CD14-positive monocyte (primary cell): ENCODE data around the gene WDR13. TPM values are rescaled to one million over a fixed set of nuclear protein-coding genes. Genes with fewer than 3 reads are reported as not detected.

Experiments
- DNase-seq, 3 donors: peaks; one replicate each; pipeline ENCODE4 v3.0.0-alpha.2; 2011 to 2022
- H2AFZ ChIP-seq: 2 replicates; pipeline ENCODE4 v1.6.0; 2012; ENCODE audit warnings: mild to moderate bottlenecking, low read depth, low read length, inconsistent platforms; ENCODE audit not compliant: insufficient read depth, poor library complexity, severe bottlenecking
- H3K27ac ChIP-seq, 2 donors: 1 replicate in 1 of 2; 2 replicates in 1 of 2; pipeline ENCODE4 v1.5.1; 2012 to 2013; ENCODE audit warnings: low read length in 2 of 2, control low read depth in 1 of 2, inconsistent platforms in 1 of 2, low read depth in 1 of 2, mild to moderate bottlenecking in 1 of 2
- H3K27me3 ChIP-seq, 2 donors: one replicate each; pipeline versions ENCODE4 v1.6.0 to v1.6.1; 2011 to 2013; ENCODE audit warnings: low read length in 2 of 2; ENCODE audit not compliant: control insufficient read depth in 2 of 2, insufficient read depth in 2 of 2
- H3K36me3 ChIP-seq, 2 donors: replicated peaks in 1 of 2; 1 replicate in 1 of 2; 2 replicates in 1 of 2; pipeline versions ENCODE4 v1.5.1 to v1.6.1; 2012 to 2013; ENCODE audit warnings: low read length in 2 of 2, control low read depth in 1 of 2, inconsistent platforms in 1 of 2, mild to moderate bottlenecking in 1 of 2; ENCODE audit not compliant: insufficient read depth in 2 of 2, control insufficient read depth in 1 of 2
- H3K4me1 ChIP-seq, 2 donors: 1 replicate in 1 of 2; 2 replicates in 1 of 2; pipeline versions ENCODE4 v1.5.1 to v1.6.1; 2012 to 2013; ENCODE audit warnings: low read length in 2 of 2, control low read depth in 1 of 2, inconsistent platforms in 1 of 2, mild to moderate bottlenecking in 1 of 2, moderate library complexity in 1 of 2; ENCODE audit not compliant: insufficient read depth in 2 of 2, control insufficient read depth in 1 of 2
- H3K4me2 ChIP-seq: replicated peaks from 2 replicates; pipeline ENCODE3; 2012; ENCODE audit warnings: low read length, moderate library complexity, mild to moderate bottlenecking; ENCODE audit not compliant: poor library complexity, severe bottlenecking; ENCODE audit errors: extremely low read depth
- H3K4me3 ChIP-seq, 3 experiments: fragments of 200-600 bp in 1 of 3; sonication (generic) in 1 of 3; replicated peaks in 1 of 3; 1 replicate in 2 of 3; 2 replicates in 1 of 3; pipeline ENCODE4 v1.5.1; 2011 to 2013; ENCODE audit warnings: low read length in 3 of 3, mild to moderate bottlenecking in 3 of 3, control low read depth in 2 of 3, low read depth in 2 of 3, inconsistent platforms in 1 of 3, moderate library complexity in 1 of 3
- H3K79me2 ChIP-seq: 2 replicates; pipeline ENCODE4 v1.6.0; 2012; ENCODE audit warnings: mild to moderate bottlenecking, control low read depth, inconsistent platforms, low read length, moderate library complexity; ENCODE audit not compliant: insufficient read depth
- H3K9ac ChIP-seq: 2 replicates; pipeline ENCODE4 v1.6.0; 2017; ENCODE audit warnings: low read length, mild to moderate bottlenecking; ENCODE audit not compliant: insufficient read depth, poor library complexity, severe bottlenecking
- H3K9me3 ChIP-seq, 2 donors: replicated peaks in 1 of 2; 1 replicate in 1 of 2; 2 replicates in 1 of 2; pipeline versions ENCODE4 v1.5.1 to v1.6.1; 2012 to 2013; ENCODE audit warnings: low read length in 2 of 2, control low read depth in 1 of 2; ENCODE audit not compliant: control insufficient read depth in 1 of 2, insufficient read depth in 1 of 2
- H4K20me1 ChIP-seq: 2 replicates; pipeline ENCODE4 v1.6.0; 2012; ENCODE audit warnings: mild to moderate bottlenecking, low read length, control low read depth, moderate library complexity; ENCODE audit not compliant: insufficient read depth
- H3K27ac Mint-ChIP-seq, 7 donors: one replicate each; pipeline ENCODE4 v1.8.0; 2020; ENCODE audit warnings: mild to moderate bottlenecking in 7 of 7, mixed read lengths in 7 of 7, moderate library complexity in 6 of 7, inconsistent platforms in 2 of 7
- H3K27me3 Mint-ChIP-seq, 3 donors: one replicate each; pipeline ENCODE4 v1.8.0; 2021 to 2022; ENCODE audit warnings: low read depth in 3 of 3, mild to moderate bottlenecking in 3 of 3, mixed read lengths in 3 of 3, moderate library complexity in 3 of 3, inconsistent platforms in 1 of 3
- H3K36me3 Mint-ChIP-seq, 2 donors: one replicate each; pipeline ENCODE4 v1.8.0; 2020; ENCODE audit warnings: mixed read lengths in 2 of 2, inconsistent platforms in 1 of 2, mild to moderate bottlenecking in 1 of 2
- H3K4me1 Mint-ChIP-seq: one replicate; pipeline ENCODE4 v1.8.0; 2020; ENCODE audit warnings: mild to moderate bottlenecking, mixed read lengths
- H3K4me3 Mint-ChIP-seq, 2 donors: one replicate each; pipeline ENCODE4 v1.8.0; 2020; ENCODE audit warnings: mild to moderate bottlenecking in 2 of 2, mixed read lengths in 2 of 2, moderate library complexity in 1 of 2
- H3K9me3 Mint-ChIP-seq, 7 donors: one replicate each; pipeline ENCODE4 v1.8.0; 2020 to 2022; ENCODE audit warnings: mixed read lengths in 7 of 7, mild to moderate bottlenecking in 6 of 7, moderate library complexity in 6 of 7, inconsistent platforms in 2 of 7
- CTCF ChIP-seq: fragments of 200-600 bp; IDR thresholded peaks from one replicate; pipeline ENCODE4 v1.8.0; 2022; ENCODE audit warnings: antibody characterized with exemption, mild to moderate bottlenecking
- WGBS: methylation state at CpG from one replicate; pipeline ENCODE4 v1.1.5; 2013; ENCODE audit warnings: missing lambda C conversion rate; ENCODE audit not compliant: insufficient coverage; 5-methylcytosine and 5-hydroxymethylcytosine counted together
- intact Hi-C, 2 donors: fragments of 100-400 bp; cut with micrococcal nuclease; formaldehyde crosslinking; loops; one replicate each; pipeline versions ENCODE4 v1.15.0 to v1.15.1; 2023
- polyA plus RNA-seq, 3 donors: library from polyadenylated mRNA; depleted of rRNA in 1 of 3; unstranded in 2 of 3; stranded (reverse) in 1 of 3; fragments of 300-500 nt in 2 of 3; fragments of >200 nt in 1 of 3; fragmentation: Illumina TruSeq in 2 of 3; gene quantifications; 1 replicate in 2 of 3; 2 replicates in 1 of 3; pipeline ENCODE4 v1.2.3, GENCODE V29; 2012 to 2021

Gene WDR13
- polyA plus RNA-seq, 3 donors: 68.6 to 171 (median 93.3) TPM

- Histone ChIP-seq H4K20me1 (no peaks in the 10 kb centered on the region), H3K27ac (no peak overlapping the region), H3K79me2 (no peaks in the 10 kb centered on the region), H3K27me3 (no peaks in the 10 kb centered on the region), H3K4me2 (no peak overlapping the region), H3K4me1 (no peaks in the 10 kb centered on the region), H2AFZ (no peak overlapping the region), H3K36me3 (peaks cover 38 to 53% of the 10 kb centered on the region in 2 donors), H3K4me3 (no peak overlapping the region), H3K9ac (no peak overlapping the region), H3K9me3 (no peaks in the 10 kb centered on the region)
- 95% methylated on average over 4 of the region's 16 CpGs for WGBS
- Mint-ChIP-seq H3K27ac (no peak overlapping the region), H3K27me3 (peaks cover 0 to 8% (median 0%) of the 10 kb centered on the region in 3 donors), H3K9me3 (peaks cover 0 to 2% (median 0%) of the 10 kb centered on the region in 7 donors), H3K4me3 (no peak overlapping the region), H3K36me3 (peaks cover 42 to 54% of the 10 kb centered on the region in 2 donors), H3K4me1 (no peaks in the 10 kb centered on the region)
- DNase-seq: no peak
- TF ChIP-seq CTCF: no peak
- intact Hi-C loops: no loop called here
Measured at GRCh38 chrX:48604701-48605100, 7.4 kb downstream of the WDR13 start.

DNA sequence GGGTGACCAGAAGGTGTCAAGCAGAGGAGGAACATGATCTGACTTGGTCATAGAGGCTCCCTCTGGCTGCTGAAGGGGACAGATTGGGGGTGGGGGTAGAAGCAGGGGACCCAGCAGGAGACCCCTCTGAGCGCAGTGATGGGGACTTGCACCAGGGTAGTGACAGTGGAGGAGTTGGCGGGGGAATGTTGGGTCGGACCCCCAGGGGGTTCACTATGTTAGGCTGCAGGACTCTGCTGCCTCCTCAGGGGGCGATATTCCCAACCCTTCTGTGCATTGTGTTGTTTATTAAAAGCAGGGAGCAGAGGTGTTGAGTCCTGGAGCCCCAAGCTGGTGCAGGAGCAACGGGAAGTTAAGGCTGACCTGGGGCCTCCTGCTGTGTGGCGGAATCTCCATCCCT, 8.8 kb downstream of the WDR13 start:
- no peak overlapping the region for H3K4me3 Mint-ChIP-seq
- Histone ChIP-seq H3K9ac (no peak overlapping the region), H3K79me2 (no peaks in the 10 kb centered on the region), H3K27ac (no peak overlapping the region), H3K4me2 (no peak overlapping the region), H2AFZ (no peak overlapping the region), H3K9me3 (no peaks in the 10 kb centered on the region), H3K4me1 (no peaks in the 10 kb centered on the region), H4K20me1 (no peaks in the 10 kb centered on the region), H3K27me3 (no peaks in the 10 kb centered on the region), H3K36me3 (peaks cover 28 to 41% of the 10 kb centered on the region in 2 donors), H3K4me3 (no peak overlapping the region)
- H3K4me1 Mint-ChIP-seq: no peaks in the 10 kb centered on the region
- peaks cover 36 to 44% of the 10 kb centered on the region in 2 donors for H3K36me3 Mint-ChIP-seq
- peaks cover 0 to 8% (median 0%) of the 10 kb centered on the region in 3 donors for H3K27me3 Mint-ChIP-seq
- no peak for TF ChIP-seq CTCF
- intact Hi-C loops: no loop called here
- peak overlapping the region in 1 of 7 donors; percentile 21 for H3K27ac Mint-ChIP-seq
- 100% methylated on average over 1 of the region's 6 CpGs for WGBS
- peaks cover 0 to 2% (median 0%) of the 10 kb centered on the region in 7 donors for H3K9me3 Mint-ChIP-seq
- no peak for DNase-seq
